Mucosa of stomach (tissue), 1 donor: ENCODE measurements around the gene FGF5.
"Not testable (repeated sequence)": the region's sequence is repeated elsewhere in the genome, so short reads cannot be mapped to it uniquely, and the experiment has no call there.

Experiments used
- H3K27me3 ChIP-seq: one replicate; pipeline ENCODE4 v1.7.0; 2013; ENCODE audit warnings: mild to moderate bottlenecking, low read length; ENCODE audit not compliant: control insufficient read depth, insufficient read depth
- H3K36me3 ChIP-seq: one replicate; pipeline ENCODE4 v1.7.0; 2013; ENCODE audit warnings: low read length; ENCODE audit not compliant: control insufficient read depth, insufficient read depth
- H3K4me1 ChIP-seq: one replicate; pipeline ENCODE4 v1.7.0; 2013; ENCODE audit warnings: mild to moderate bottlenecking, low read length; ENCODE audit not compliant: control insufficient read depth, insufficient read depth
- H3K4me3 ChIP-seq: one replicate; pipeline ENCODE4 v1.7.0; 2013; ENCODE audit warnings: low read length
- H3K9ac ChIP-seq: one replicate; pipeline ENCODE4 v1.7.0; 2013; ENCODE audit warnings: mild to moderate bottlenecking, low read length, moderate library complexity
- H3K9me3 ChIP-seq: one replicate; pipeline ENCODE4 v1.7.0; 2013; ENCODE audit warnings: mild to moderate bottlenecking, low read length, moderate library complexity; ENCODE audit not compliant: control insufficient read depth
- donor health status: Pancreatic carcinoma.

The FGF5 gene

DNA sequence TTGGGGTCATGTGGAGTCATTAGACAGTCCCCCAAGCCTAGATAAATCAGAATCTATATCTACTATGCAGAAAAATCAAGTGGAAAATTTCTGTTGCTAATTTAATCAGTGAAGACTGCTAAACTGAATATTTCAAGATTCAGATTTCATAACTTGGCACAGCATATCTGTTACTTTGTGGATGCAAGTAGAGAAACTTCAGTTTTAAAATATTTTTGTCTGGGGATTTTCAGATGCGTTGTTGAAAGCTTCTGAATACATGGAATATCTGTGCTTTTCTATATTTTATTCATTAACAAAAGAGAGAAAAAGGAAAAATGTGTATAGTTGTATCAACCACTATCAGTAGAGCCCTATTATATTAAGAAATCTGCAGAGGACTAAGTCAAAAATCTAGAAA lies 4.4 kb downstream of the FGF5 start:
- no peaks in the 10 kb centered on the region for H3K9me3 ChIP-seq
- H3K9ac ChIP-seq, result no peak overlapping the region
- H3K27me3 ChIP-seq, result peaks cover 29% of the 10 kb centered on the region
- H3K4me3 ChIP-seq, result no peak overlapping the region
- H3K36me3 ChIP-seq, result no peaks in the 10 kb centered on the region
- peaks cover 11% of the 10 kb centered on the region for H3K4me1 ChIP-seq

DNA sequence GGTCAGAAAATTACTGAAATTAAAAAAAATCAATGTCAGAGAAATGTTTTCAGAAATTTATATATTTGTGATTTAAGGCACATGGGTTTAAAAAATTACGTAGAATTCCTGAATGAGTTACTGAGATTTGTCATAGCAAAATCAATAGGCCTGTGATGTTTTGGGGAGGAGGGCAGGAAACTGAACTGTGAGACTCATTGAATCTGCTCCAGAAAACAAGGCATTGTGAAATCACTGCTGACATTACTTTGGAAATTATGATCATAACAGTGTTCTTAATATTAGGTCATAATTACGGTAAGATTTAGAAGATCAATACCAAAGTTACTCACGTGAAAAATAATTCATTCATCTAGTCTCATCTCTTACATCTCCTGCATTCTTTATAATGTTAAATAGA lies 5.3 kb downstream of the FGF5 start:
- Histone ChIP-seq H3K27me3 (peaks cover 21% of the 10 kb centered on the region), H3K4me1 (peaks cover 4% of the 10 kb centered on the region), H3K4me3 (no peak overlapping the region), H3K9me3 (no peaks in the 10 kb centered on the region), H3K36me3 (no peaks in the 10 kb centered on the region), H3K9ac (no peak overlapping the region)

DNA sequence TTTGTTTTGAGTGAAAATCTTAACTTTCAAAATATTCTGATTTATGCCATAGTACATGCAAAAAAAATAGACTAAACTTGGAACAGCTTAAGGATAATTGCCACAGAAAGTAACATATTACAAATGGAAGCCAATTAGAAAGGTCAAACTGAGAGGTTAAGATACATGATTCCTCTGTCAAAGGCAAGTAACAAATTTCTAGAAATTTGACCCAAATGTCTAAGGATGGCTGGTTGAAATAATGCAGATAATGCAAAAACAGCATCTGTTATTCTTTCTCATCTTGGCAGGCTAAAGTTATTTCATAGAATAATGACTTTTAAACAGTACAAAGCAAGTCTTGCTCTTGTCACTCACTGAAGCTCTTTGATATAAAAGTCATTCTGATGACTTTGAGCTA lies 10.5 kb downstream of the FGF5 start:
- no peaks in the 10 kb centered on the region for H3K27me3 ChIP-seq
- no peaks in the 10 kb centered on the region for H3K36me3 ChIP-seq
- no peak overlapping the region for H3K4me3 ChIP-seq
- H3K9me3 ChIP-seq, result no peaks in the 10 kb centered on the region
- no peak overlapping the region for H3K9ac ChIP-seq
- no peaks in the 10 kb centered on the region for H3K4me1 ChIP-seq

DNA sequence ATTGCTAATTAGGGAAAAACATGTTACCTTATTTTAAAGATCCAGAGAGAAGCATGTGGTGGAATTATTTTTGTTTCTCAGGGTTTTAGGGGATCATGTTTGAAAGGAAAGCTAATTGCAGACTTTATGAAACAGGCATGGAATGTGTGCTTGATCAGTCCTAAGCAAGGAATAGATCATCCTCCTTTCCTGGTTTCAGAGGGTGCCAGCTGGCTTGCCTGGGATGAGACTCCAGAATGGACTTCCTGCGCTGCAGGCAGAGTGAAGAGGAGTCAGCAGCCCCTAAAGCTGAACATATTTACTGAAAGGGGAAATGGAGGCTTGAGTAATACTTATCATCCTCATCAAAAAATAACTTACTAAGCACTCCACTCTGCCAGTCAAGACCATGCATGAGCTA lies 13.3 kb downstream of the FGF5 start:
- Histone ChIP-seq H3K9me3 (no peaks in the 10 kb centered on the region), H3K36me3 (no peaks in the 10 kb centered on the region), H3K4me1 (no peaks in the 10 kb centered on the region), H3K9ac (no peak overlapping the region), H3K27me3 (no peaks in the 10 kb centered on the region), H3K4me3 (no peak overlapping the region)

DNA sequence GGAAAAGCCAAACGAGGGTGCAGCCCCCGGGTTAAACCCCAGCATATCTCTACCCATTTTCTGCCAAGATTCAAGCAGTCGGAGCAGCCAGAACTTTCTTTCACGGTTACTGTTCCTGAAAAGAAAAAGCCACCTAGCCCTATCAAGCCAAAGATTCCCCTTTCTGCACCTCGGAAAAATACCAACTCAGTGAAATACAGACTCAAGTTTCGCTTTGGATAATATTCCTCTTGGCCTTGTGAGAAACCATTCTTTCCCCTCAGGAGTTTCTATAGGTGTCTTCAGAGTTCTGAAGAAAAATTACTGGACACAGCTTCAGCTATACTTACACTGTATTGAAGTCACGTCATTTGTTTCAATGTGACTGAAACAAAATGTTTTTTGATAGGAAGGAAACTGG lies 20.0 kb downstream of the FGF5 start:
- H3K36me3 ChIP-seq, result no peaks in the 10 kb centered on the region
- no peaks in the 10 kb centered on the region for H3K4me1 ChIP-seq
- H3K9ac ChIP-seq, result no peak overlapping the region
- no peaks in the 10 kb centered on the region for H3K27me3 ChIP-seq
- no peak overlapping the region for H3K4me3 ChIP-seq
- no peaks in the 10 kb centered on the region for H3K9me3 ChIP-seq

DNA sequence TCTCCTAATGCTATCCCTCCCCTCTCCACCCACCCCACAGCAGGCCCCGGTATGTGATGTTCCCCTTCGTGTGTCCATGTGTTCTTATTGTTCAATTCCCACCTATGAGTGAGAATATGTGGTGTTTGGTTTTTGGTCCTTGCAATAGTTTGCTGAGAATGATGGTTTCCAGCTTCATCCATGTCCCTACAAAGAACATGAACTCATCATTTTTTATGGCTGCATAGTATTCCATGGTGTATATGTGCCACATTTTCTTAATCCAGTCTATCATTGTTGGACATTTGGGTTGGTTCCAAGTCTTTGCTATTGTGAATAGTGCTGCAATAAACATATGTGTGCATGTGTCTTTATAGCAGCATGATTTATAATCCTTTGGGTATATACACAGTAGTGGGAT lies 24.2 kb downstream of the FGF5 start:
- H3K4me1 ChIP-seq, H3K27me3 ChIP-seq, H3K4me3 ChIP-seq, H3K36me3 ChIP-seq, H3K9me3 ChIP-seq, H3K9ac ChIP-seq: not testable (repeated sequence)

DNA sequence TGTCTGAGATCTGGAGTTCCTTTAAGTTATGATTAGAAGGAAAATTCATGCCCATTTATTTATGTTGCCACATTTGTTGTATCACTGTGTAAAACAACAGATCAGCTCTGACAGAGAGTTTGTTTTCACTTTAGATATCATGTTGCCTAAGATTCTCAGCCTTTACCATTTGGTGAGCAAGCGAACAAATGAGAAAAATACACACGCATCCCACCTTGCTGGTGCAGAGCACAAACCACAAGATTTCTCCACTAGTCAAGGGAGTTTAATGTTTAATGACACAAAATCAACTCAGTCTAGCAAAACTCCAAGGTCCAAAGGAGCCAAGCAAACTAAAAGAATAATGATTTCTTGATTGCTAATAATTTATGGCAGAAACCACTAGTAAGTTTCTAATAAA lies 27.7 kb downstream of the FGF5 start:
- Histone ChIP-seq H3K9me3 (no peaks in the 10 kb centered on the region), H3K4me1 (no peaks in the 10 kb centered on the region), H3K27me3 (no peaks in the 10 kb centered on the region), H3K9ac (no peak overlapping the region), H3K4me3 (no peak overlapping the region), H3K36me3 (no peaks in the 10 kb centered on the region)

DNA sequence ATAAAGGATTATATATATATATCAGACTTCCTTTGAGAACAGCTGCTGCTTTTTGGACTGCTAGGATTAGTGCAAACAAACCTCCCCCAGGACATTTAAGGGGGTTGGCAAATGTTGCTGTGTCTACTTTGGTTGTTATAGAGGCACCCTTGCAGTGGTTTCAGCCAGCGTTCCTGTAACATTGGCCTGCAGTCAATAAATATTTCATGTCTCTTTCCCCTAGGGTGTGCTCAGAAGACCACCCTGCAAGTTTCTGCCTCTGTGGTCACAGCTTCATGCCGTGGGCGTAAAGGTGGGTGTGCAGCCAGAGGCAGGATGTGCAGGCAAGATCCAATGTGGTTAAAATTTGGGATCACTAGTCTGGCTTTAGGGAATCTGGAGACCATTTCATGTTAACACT lies 28.9 kb downstream of the FGF5 start:
- Histone ChIP-seq H3K36me3 (no peaks in the 10 kb centered on the region), H3K4me1 (no peaks in the 10 kb centered on the region), H3K4me3 (no peak overlapping the region), H3K9ac (no peak overlapping the region), H3K9me3 (no peaks in the 10 kb centered on the region), H3K27me3 (no peaks in the 10 kb centered on the region)

DNA sequence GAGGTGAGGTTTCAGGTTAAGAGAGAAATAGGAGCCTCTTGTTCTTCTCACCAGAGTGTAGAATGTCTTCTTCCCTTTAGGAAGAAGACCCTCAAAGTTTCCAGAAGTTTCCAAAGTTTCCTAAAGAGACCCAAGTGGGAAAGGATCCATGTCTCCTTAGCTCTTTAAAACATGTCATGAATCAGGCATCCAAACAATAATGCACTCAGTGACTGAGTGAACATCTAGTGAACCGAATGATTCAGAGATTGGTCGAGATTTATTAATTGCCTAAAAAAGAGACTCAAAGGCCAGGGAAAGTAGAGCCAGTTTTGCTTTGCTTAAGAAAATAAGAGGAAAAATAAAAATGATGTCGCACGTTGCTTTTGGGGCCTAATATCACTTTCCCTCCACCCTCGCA lies 29.4 kb downstream of the FGF5 start:
- Histone ChIP-seq H3K36me3 (no peaks in the 10 kb centered on the region), H3K4me1 (no peaks in the 10 kb centered on the region), H3K9me3 (no peaks in the 10 kb centered on the region), H3K9ac (no peak overlapping the region), H3K27me3 (no peaks in the 10 kb centered on the region), H3K4me3 (no peak overlapping the region)

DNA sequence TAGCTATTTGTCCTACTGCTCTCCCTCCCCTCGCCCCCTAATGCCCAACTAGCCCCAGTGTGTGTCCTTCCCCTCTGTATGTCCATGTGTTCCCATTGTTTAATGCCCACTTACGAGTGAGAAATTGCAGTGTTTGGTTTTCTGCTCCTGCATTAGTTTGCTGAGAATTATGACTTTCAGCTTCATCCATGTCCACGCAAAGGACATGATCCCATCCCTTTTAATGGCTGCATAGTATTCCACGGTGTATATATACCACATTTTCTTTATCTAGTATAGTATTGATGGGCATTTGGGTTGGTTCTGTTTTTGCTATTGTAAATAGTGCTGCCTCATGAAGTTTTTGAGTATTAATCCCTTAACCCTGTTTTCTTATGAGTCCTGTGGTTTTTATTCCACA lies 35.4 kb downstream of the FGF5 start:
- Histone ChIP-seq H3K36me3 (no peaks in the 10 kb centered on the region), H3K9me3 (no peaks in the 10 kb centered on the region), H3K27me3 (no peaks in the 10 kb centered on the region), H3K4me3 (no peak overlapping the region), H3K9ac (no peak overlapping the region), H3K4me1 (no peaks in the 10 kb centered on the region)

DNA sequence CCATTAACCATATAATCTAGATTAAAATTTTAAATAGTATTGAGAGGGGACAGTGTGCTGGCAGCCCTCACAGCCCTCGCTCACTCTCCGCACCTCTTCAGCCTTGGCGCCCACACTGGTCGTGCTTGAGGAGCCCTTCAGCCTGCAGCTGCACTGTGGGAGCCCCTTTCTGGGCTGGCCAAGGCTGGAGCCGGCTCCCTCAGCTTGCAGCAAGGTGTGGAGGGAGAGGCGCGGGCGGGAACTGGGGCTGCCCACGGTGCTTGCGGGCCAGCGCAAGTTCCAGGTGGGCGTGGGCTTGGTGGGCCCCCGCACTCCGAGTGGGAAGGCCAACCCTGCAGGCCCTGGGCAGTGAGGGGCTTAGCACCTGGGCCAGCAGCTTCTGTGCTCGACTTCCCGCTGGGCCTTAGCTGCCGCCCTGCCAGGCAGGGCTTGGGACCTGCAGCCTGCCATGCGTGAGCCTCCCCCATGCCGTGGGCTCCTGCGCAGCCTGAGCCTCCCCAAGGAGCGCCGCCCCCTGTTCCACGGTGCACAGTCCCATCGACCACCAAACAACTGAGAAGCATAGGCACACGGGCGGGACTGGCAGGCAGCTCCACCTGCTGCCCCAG lies 36.3 kb downstream of the FGF5 start:
- Histone ChIP-seq H3K36me3 (no peaks in the 10 kb centered on the region), H3K9me3 (no peaks in the 10 kb centered on the region), H3K27me3 (no peaks in the 10 kb centered on the region), H3K4me1 (no peaks in the 10 kb centered on the region), H3K4me3 (no peak overlapping the region), H3K9ac (no peak overlapping the region)

DNA sequence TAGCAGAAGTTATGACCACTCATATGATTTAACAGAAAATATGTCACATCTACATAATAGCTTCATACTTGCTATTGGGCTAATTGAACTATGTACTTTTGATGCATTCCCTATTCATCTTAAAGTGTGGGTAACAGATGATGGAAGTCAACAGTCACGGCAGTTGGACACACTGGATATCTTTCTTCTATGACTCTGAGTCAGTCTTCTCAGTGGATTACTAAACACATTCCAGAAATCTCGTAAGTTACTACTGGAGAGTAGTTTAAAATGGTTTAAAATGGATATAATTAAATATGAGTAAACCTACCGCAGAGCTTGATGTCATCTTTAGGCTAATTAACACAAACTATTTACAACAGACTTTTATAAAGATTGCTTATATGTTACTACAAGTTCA lies 39.0 kb downstream of the FGF5 start:
- no peak overlapping the region for H3K9ac ChIP-seq
- H3K4me1 ChIP-seq, result no peaks in the 10 kb centered on the region
- H3K27me3 ChIP-seq, result no peaks in the 10 kb centered on the region
- H3K9me3 ChIP-seq, result no peaks in the 10 kb centered on the region
- H3K4me3 ChIP-seq, result no peak overlapping the region
- no peaks in the 10 kb centered on the region for H3K36me3 ChIP-seq

DNA sequence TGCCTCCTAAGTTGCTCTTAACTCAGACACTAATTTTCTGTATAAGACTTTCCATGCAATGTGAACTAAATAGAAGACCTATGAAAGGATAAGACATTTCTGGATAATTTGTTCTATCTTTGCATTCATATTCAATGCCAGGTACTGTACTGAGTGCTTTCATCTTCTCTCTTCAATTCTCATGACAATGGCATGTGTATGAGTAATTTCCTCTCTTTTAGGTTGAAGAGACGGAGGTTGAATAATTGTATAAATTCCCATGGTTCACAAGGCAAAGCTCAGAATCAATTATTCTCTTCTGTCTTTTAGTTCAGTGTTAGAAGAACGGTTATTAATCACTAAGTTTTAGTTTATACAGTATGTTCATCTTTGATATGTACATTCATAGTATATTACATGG lies 39.8 kb downstream of the FGF5 start:
- Histone ChIP-seq H3K4me3 (no peak overlapping the region), H3K9ac (no peak overlapping the region), H3K36me3 (no peaks in the 10 kb centered on the region), H3K27me3 (no peaks in the 10 kb centered on the region), H3K4me1 (no peaks in the 10 kb centered on the region), H3K9me3 (no peaks in the 10 kb centered on the region)
